ENCODE data around the gene NUDT22.

Gene NUDT22

GRCh38 chr11:64264371-64264852 lies 38.3 kb downstream of the NUDT22 start:
- H3K4me3 ChIP-seq (ENCODE audit: insufficient read depth, low read depth, low read length, poor library complexity, severe bottlenecking), result no peak overlapping the region
- H3K36me3 ChIP-seq (ENCODE audit: control insufficient read depth, insufficient read depth, low read length), result peaks cover 6% of the 10 kb centered on the region
- peaks cover 8% of the 10 kb centered on the region for H3K4me1 ChIP-seq (ENCODE audit: control insufficient read depth, insufficient read depth, low read length, poor library complexity, severe bottlenecking)
- no peak for DNase-seq
- H3K9me3 ChIP-seq (ENCODE audit: control insufficient read depth, low read length), result no peaks in the 10 kb centered on the region
- H3K27me3 ChIP-seq (replicated peaks; ENCODE audit: control insufficient read depth, insufficient read depth, low read length, poor library complexity, severe bottlenecking), result no peaks in the 10 kb centered on the region
- no peak overlapping the region for H3K27ac ChIP-seq (ENCODE audit: insufficient read depth, low read length, poor library complexity, severe bottlenecking)

GRCh38 chr11:64265176-64266160 lies 39.4 kb downstream of the NUDT22 start:
- DNase-seq, result no peak
- Histone ChIP-seq H3K27me3 (replicated peaks; ENCODE audit: control insufficient read depth, insufficient read depth, low read length, poor library complexity, severe bottlenecking) (no peaks in the 10 kb centered on the region), H3K9me3 (ENCODE audit: control insufficient read depth, low read length) (no peaks in the 10 kb centered on the region), H3K27ac (ENCODE audit: insufficient read depth, low read length, poor library complexity, severe bottlenecking) (no peak overlapping the region), H3K36me3 (ENCODE audit: control insufficient read depth, insufficient read depth, low read length) (peaks cover 6% of the 10 kb centered on the region), H3K4me1 (ENCODE audit: control insufficient read depth, insufficient read depth, low read length, poor library complexity, severe bottlenecking) (peaks cover 8% of the 10 kb centered on the region), H3K4me3 (ENCODE audit: insufficient read depth, low read depth, low read length, poor library complexity, severe bottlenecking) (no peak overlapping the region)

GRCh38 chr11:64266339-64266738 lies 40.3 kb downstream of the NUDT22 start:
- no peak overlapping the region for H3K4me3 ChIP-seq (ENCODE audit: insufficient read depth, low read depth, low read length, poor library complexity, severe bottlenecking)
- peaks cover 8% of the 10 kb centered on the region for H3K4me1 ChIP-seq (ENCODE audit: control insufficient read depth, insufficient read depth, low read length, poor library complexity, severe bottlenecking)
- no peak overlapping the region for H3K27ac ChIP-seq (ENCODE audit: insufficient read depth, low read length, poor library complexity, severe bottlenecking)
- no peaks in the 10 kb centered on the region for H3K27me3 ChIP-seq (replicated peaks; ENCODE audit: control insufficient read depth, insufficient read depth, low read length, poor library complexity, severe bottlenecking)
- no peaks in the 10 kb centered on the region for H3K9me3 ChIP-seq (ENCODE audit: control insufficient read depth, low read length)
- no peak for DNase-seq
- H3K36me3 ChIP-seq (ENCODE audit: control insufficient read depth, insufficient read depth, low read length), result peaks cover 6% of the 10 kb centered on the region

- H3K27ac ChIP-seq (ENCODE audit: insufficient read depth, low read length, poor library complexity, severe bottlenecking), result no peak overlapping the region
- no peak overlapping the region for H3K4me3 ChIP-seq (ENCODE audit: insufficient read depth, low read depth, low read length, poor library complexity, severe bottlenecking)
- H3K27me3 ChIP-seq (replicated peaks; ENCODE audit: control insufficient read depth, insufficient read depth, low read length, poor library complexity, severe bottlenecking), result no peaks in the 10 kb centered on the region
- H3K4me1 ChIP-seq (ENCODE audit: control insufficient read depth, insufficient read depth, low read length, poor library complexity, severe bottlenecking), result peaks cover 12% of the 10 kb centered on the region
- peaks cover 6% of the 10 kb centered on the region for H3K36me3 ChIP-seq (ENCODE audit: control insufficient read depth, insufficient read depth, low read length)
- no peaks in the 10 kb centered on the region for H3K9me3 ChIP-seq (ENCODE audit: control insufficient read depth, low read length)
- no peak for DNase-seq
Observed at GRCh38 chr11:64267207-64267945, 41.3 kb downstream of the NUDT22 start.

GRCh38 chr11:64268025-64268892 lies 42.2 kb downstream of the NUDT22 start:
- Histone ChIP-seq H3K27ac (ENCODE audit: insufficient read depth, low read length, poor library complexity, severe bottlenecking) (peak overlapping the region; percentile 98), H3K27me3 (replicated peaks; ENCODE audit: control insufficient read depth, insufficient read depth, low read length, poor library complexity, severe bottlenecking) (no peaks in the 10 kb centered on the region), H3K4me1 (ENCODE audit: control insufficient read depth, insufficient read depth, low read length, poor library complexity, severe bottlenecking) (peaks cover 12% of the 10 kb centered on the region), H3K36me3 (ENCODE audit: control insufficient read depth, insufficient read depth, low read length) (peaks cover 6% of the 10 kb centered on the region), H3K9me3 (ENCODE audit: control insufficient read depth, low read length) (no peaks in the 10 kb centered on the region), H3K4me3 (ENCODE audit: insufficient read depth, low read depth, low read length, poor library complexity, severe bottlenecking) (peak overlapping the region; percentile 61)
- no peak for DNase-seq

- peaks cover 12% of the 10 kb centered on the region for H3K4me1 ChIP-seq (ENCODE audit: control insufficient read depth, insufficient read depth, low read length, poor library complexity, severe bottlenecking)
- peak overlapping the region; percentile 98 for H3K27ac ChIP-seq (ENCODE audit: insufficient read depth, low read length, poor library complexity, severe bottlenecking)
- peaks cover under 1% of the 10 kb centered on the region for H3K36me3 ChIP-seq (ENCODE audit: control insufficient read depth, insufficient read depth, low read length)
- H3K9me3 ChIP-seq (ENCODE audit: control insufficient read depth, low read length), result no peaks in the 10 kb centered on the region
- H3K27me3 ChIP-seq (replicated peaks; ENCODE audit: control insufficient read depth, insufficient read depth, low read length, poor library complexity, severe bottlenecking), result no peaks in the 10 kb centered on the region
- peak overlapping the region; percentile 61 for H3K4me3 ChIP-seq (ENCODE audit: insufficient read depth, low read depth, low read length, poor library complexity, severe bottlenecking)
- DNase-seq, result no peak
Observed at GRCh38 chr11:64268893-64269539, 42.9 kb downstream of the NUDT22 start.

GRCh38 chr11:64269540-64270220 lies 43.6 kb downstream of the NUDT22 start:
- Histone ChIP-seq H3K9me3 (ENCODE audit: control insufficient read depth, low read length) (no peaks in the 10 kb centered on the region), H3K27ac (ENCODE audit: insufficient read depth, low read length, poor library complexity, severe bottlenecking) (peak overlapping the region; percentile 98), H3K27me3 (replicated peaks; ENCODE audit: control insufficient read depth, insufficient read depth, low read length, poor library complexity, severe bottlenecking) (no peaks in the 10 kb centered on the region), H3K4me1 (ENCODE audit: control insufficient read depth, insufficient read depth, low read length, poor library complexity, severe bottlenecking) (peaks cover 12% of the 10 kb centered on the region), H3K4me3 (ENCODE audit: insufficient read depth, low read depth, low read length, poor library complexity, severe bottlenecking) (peak overlapping the region; percentile 61), H3K36me3 (ENCODE audit: control insufficient read depth, insufficient read depth, low read length) (no peaks in the 10 kb centered on the region)
- peak; percentile 96 to 97 (median 97) for DNase-seq

GRCh38 chr11:64275031-64275800 lies 49.1 kb downstream of the NUDT22 start:
- peaks cover 4% of the 10 kb centered on the region for H3K36me3 ChIP-seq (ENCODE audit: control insufficient read depth, insufficient read depth, low read length)
- no peak overlapping the region for H3K4me3 ChIP-seq (ENCODE audit: insufficient read depth, low read depth, low read length, poor library complexity, severe bottlenecking)
- H3K4me1 ChIP-seq (ENCODE audit: control insufficient read depth, insufficient read depth, low read length, poor library complexity, severe bottlenecking), result peaks cover 5% of the 10 kb centered on the region
- DNase-seq, result no peak
- H3K27ac ChIP-seq (ENCODE audit: insufficient read depth, low read length, poor library complexity, severe bottlenecking), result no peak overlapping the region
- H3K27me3 ChIP-seq (replicated peaks; ENCODE audit: control insufficient read depth, insufficient read depth, low read length, poor library complexity, severe bottlenecking), result no peaks in the 10 kb centered on the region
- no peaks in the 10 kb centered on the region for H3K9me3 ChIP-seq (ENCODE audit: control insufficient read depth, low read length)

Measured in effector memory CD4-positive, alpha-beta T cell (primary cell).